Neural cell (in vitro differentiated cells): ENCODE results near the gene DZIP3.

Experiments
- CTCF ChIP-seq: fragments of 450-650 bp; IDR thresholded peaks from 2 replicates; pipeline ENCODE4 v1.5.1; 2014; ENCODE audit warnings: antibody characterized with exemption, mild to moderate bottlenecking, moderate library complexity; ENCODE audit not compliant: poor library complexity, severe bottlenecking
- EP300 ChIP-seq: fragments of 450-650 bp; conservative IDR thresholded peaks from 2 replicates; pipeline ENCODE4 v1.6.1; 2014; ENCODE audit warnings: antibody characterized with exemption, mild to moderate bottlenecking, moderate library complexity; ENCODE audit not compliant: poor library complexity, severe bottlenecking
- EZH2 ChIP-seq: fragments of 200-600, 300-800 bp; shearing (Covaris generic), sonication (generic); IDR thresholded peaks from 2 replicates; pipeline ENCODE4 v1.6.1; 2014; ENCODE audit warnings: antibody characterized with exemption, low read length, borderline replicate concordance, mild to moderate bottlenecking; ENCODE audit not compliant: insufficient read depth, poor library complexity, severe bottlenecking
- MXI1 ChIP-seq: fragments of 450-650 bp; conservative IDR thresholded peaks from 2 replicates; pipeline ENCODE4 v1.6.1; 2014; ENCODE audit warnings: antibody characterized with exemption, mild to moderate bottlenecking; ENCODE audit not compliant: poor library complexity, severe bottlenecking
- POLR2AphosphoS5 ChIP-seq: IDR thresholded peaks from 2 replicates; pipeline ENCODE4 v1.6.1; 2012
- RAD21 ChIP-seq: fragments of 450-650 bp; conservative IDR thresholded peaks from 2 replicates; pipeline ENCODE4 v1.6.1; 2014; ENCODE audit warnings: antibody characterized with exemption, mild to moderate bottlenecking, moderate library complexity
- TAF1 ChIP-seq: IDR thresholded peaks from 2 replicates; pipeline ENCODE4 v1.6.1; 2012; ENCODE audit warnings: low read depth
- TF ChIP-seq, protein P1 (sequence below): IDR thresholded peaks from 2 replicates; pipeline ENCODE4 v1.6.1; 2012; ENCODE audit warnings: borderline replicate concordance

- TF ChIP-seq EZH2 = no peak
- TF ChIP-seq POLR2AphosphoS5 = peak; percentile 70
- TF ChIP-seq CTCF = no peak
- TF ChIP-seq MXI1 = no peak
- TF ChIP-seq TAF1 = no peak
- no peak for TF ChIP-seq RAD21
- peak; percentile 47 for TF ChIP-seq EP300
- TF ChIP-seq, protein P1, sequence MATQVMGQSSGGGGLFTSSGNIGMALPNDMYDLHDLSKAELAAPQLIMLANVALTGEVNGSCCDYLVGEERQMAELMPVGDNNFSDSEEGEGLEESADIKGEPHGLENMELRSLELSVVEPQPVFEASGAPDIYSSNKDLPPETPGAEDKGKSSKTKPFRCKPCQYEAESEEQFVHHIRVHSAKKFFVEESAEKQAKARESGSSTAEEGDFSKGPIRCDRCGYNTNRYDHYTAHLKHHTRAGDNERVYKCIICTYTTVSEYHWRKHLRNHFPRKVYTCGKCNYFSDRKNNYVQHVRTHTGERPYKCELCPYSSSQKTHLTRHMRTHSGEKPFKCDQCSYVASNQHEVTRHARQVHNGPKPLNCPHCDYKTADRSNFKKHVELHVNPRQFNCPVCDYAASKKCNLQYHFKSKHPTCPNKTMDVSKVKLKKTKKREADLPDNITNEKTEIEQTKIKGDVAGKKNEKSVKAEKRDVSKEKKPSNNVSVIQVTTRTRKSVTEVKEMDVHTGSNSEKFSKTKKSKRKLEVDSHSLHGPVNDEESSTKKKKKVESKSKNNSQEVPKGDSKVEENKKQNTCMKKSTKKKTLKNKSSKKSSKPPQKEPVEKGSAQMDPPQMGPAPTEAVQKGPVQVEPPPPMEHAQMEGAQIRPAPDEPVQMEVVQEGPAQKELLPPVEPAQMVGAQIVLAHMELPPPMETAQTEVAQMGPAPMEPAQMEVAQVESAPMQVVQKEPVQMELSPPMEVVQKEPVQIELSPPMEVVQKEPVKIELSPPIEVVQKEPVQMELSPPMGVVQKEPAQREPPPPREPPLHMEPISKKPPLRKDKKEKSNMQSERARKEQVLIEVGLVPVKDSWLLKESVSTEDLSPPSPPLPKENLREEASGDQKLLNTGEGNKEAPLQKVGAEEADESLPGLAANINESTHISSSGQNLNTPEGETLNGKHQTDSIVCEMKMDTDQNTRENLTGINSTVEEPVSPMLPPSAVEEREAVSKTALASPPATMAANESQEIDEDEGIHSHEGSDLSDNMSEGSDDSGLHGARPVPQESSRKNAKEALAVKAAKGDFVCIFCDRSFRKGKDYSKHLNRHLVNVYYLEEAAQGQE = no peak
These were observed 12.9 kb downstream of the DZIP3 start for GRCh38 chr3:108602249-108602934.
